Measurements from ENCODE around the gene GPBP1L1.

DNA sequence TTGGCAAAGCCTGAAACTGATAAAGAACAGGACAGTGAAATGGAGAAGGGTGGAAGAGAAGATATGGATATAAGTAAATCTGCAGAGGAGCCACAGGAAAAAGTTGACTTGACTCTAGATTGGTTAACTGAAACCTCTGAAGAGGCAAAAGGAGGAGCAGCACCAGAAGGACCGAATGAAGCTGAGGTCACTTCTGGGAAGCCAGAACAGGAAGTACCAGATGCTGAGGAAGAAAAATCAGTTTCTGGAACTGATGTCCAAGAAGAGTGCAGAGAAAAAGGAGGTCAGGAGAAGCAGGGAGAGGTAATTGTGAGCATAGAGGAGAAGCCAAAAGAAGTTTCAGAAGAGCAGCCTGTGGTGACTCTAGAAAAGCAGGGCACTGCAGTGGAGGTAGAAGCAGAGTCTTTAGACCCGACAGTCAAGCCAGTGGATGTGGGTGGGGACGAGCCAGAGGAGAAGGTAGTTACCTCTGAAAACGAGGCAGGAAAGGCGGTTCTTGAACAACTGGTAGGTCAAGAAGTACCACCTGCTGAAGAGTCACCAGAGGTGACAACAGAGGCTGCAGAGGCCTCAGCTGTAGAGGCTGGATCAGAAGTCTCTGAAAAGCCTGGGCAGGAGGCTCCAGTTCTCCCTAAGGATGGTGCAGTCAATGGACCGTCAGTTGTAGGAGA, 78.8 kb downstream of the GPBP1L1 start:
- TF ChIP-seq CTCF (tag by site-specific recombination; IDR thresholded peaks at IDR 0.05): no peak
- no peak for TF ChIP-seq ZBTB8A (tag by site-specific recombination; IDR thresholded peaks at IDR 0.05)
- TF ChIP-seq ZNF214 (tag by site-specific recombination; IDR thresholded peaks at IDR 0.05; ENCODE audit: borderline replicate concordance): no peak
- TF ChIP-seq FEZF1 (tag by site-specific recombination; IDR thresholded peaks at IDR 0.05): no peak
- TF ChIP-seq ZNF266 (tag by site-specific recombination; IDR thresholded peaks at IDR 0.05; ENCODE audit: low read depth): no peak
- no peak for TF ChIP-seq KLF17 (tag by site-specific recombination; IDR thresholded peaks at IDR 0.05)
- TF ChIP-seq, protein P1, sequence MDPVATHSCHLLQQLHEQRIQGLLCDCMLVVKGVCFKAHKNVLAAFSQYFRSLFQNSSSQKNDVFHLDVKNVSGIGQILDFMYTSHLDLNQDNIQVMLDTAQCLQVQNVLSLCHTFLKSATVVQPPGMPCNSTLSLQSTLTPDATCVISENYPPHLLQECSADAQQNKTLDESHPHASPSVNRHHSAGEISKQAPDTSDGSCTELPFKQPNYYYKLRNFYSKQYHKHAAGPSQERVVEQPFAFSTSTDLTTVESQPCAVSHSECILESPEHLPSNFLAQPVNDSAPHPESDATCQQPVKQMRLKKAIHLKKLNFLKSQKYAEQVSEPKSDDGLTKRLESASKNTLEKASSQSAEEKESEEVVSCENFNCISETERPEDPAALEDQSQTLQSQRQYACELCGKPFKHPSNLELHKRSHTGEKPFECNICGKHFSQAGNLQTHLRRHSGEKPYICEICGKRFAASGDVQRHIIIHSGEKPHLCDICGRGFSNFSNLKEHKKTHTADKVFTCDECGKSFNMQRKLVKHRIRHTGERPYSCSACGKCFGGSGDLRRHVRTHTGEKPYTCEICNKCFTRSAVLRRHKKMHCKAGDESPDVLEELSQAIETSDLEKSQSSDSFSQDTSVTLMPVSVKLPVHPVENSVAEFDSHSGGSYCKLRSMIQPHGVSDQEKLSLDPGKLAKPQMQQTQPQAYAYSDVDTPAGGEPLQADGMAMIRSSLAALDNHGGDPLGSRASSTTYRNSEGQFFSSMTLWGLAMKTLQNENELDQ (tag by site-specific recombination; IDR thresholded peaks at IDR 0.05; ENCODE audit: low read depth): no peak
- no peak for TF ChIP-seq ZNF140 (tag by site-specific recombination; IDR thresholded peaks at IDR 0.05)
- TF ChIP-seq, protein P2, sequence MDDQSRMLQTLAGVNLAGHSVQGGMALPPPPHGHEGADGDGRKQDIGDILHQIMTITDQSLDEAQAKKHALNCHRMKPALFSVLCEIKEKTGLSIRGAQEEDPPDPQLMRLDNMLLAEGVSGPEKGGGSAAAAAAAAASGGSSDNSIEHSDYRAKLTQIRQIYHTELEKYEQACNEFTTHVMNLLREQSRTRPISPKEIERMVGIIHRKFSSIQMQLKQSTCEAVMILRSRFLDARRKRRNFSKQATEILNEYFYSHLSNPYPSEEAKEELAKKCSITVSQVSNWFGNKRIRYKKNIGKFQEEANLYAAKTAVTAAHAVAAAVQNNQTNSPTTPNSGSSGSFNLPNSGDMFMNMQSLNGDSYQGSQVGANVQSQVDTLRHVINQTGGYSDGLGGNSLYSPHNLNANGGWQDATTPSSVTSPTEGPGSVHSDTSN (CRISPR knock-in tag; IDR thresholded peaks at IDR 0.05): no peak
- TF ChIP-seq, protein P3, sequence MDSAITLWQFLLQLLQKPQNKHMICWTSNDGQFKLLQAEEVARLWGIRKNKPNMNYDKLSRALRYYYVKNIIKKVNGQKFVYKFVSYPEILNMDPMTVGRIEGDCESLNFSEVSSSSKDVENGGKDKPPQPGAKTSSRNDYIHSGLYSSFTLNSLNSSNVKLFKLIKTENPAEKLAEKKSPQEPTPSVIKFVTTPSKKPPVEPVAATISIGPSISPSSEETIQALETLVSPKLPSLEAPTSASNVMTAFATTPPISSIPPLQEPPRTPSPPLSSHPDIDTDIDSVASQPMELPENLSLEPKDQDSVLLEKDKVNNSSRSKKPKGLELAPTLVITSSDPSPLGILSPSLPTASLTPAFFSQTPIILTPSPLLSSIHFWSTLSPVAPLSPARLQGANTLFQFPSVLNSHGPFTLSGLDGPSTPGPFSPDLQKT (IDR thresholded peaks at IDR 0.05; ENCODE audit: borderline replicate concordance, low read depth, low read length): no peak
- no peak for TF ChIP-seq ZBTB48 (tag by site-specific recombination; IDR thresholded peaks at IDR 0.05)

Data from HEK293 (cell line).